HG03025 (cell line): ENCODE results near the gene CCDC77.

Experiments
- ATAC-seq: cut with Tn5 transposase; IDR thresholded peaks from one replicate; pipeline ENCODE4 v1.9.1; 2021; ENCODE audit warnings: mild to moderate bottlenecking, moderate library complexity; ENCODE audit not compliant: unreplicated experiment, low FRiP score

CCDC77 gene

DNA sequence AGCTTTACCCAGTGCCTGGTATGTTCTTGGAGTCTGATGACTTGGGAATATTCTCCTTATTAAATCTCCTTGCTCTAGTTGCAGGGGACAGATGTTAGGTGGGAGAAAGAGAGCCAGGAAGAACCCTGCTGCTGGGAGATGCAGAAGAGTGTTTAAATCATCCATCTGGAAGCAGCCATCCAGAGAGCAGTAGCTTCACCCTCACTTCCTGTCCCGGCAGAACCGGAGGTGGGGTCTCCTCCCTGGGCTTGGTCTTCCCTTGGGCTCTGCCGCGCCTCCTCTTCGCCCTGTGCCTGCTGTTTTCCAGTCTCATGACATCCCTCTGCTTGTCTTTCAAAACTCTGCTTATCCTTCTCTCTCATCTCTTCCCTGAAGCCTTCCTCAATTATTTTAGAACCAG is 73.8 kb downstream of the CCDC77 start:
- no peak for ATAC-seq

GRCh38 chr12:479161-479560 is 77.7 kb downstream of the CCDC77 start:
- ATAC-seq = no peak

- no peak for ATAC-seq
Observed at GRCh38 chr12:480831-481816, 79.7 kb downstream of the CCDC77 start.

- ATAC-seq = no peak
Observed at GRCh38 chr12:482061-482460, 80.6 kb downstream of the CCDC77 start.

DNA sequence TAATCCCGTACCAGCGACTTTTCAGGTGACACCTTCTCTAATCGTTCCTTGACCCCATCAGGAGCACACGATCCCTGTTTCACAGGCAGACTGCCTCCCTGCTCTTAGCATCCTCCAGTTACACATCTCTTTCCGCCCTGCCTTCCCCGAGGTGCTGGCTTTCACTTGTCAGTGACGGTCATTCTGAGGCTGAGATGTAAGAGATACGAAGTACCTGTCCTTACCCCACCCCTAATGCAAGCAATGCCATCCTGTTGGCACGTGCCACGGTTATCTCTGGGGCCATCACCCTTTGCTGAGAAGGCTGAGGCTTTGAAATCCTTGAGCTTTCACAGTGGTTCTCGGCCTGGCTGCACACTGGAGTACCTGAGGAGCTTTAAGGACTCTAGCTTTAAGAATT is 82.7 kb downstream of the CCDC77 start:
- ATAC-seq = no peak

DNA sequence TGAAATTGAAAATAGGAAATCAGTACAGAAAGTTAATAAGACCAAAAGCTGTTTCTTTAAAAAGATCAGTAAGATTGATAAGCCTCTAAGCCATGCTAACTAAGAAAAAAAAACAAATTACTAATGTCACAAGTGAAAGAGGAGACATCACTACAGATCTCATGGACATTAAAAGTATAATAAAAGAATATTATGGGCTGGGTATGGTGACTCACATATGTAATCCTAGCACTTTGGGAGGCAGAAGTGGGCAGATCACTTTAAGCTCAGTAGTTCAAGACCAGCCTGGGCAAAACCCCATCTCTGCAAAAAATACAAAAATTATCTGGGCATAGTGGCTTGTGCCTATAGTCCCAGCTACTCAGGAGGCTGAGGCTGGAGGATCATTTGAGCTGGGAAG is 88.8 kb downstream of the CCDC77 start:
- ATAC-seq = no peak
